Measurements from ENCODE around the gene PACS2.

The PACS2 gene

DNA sequence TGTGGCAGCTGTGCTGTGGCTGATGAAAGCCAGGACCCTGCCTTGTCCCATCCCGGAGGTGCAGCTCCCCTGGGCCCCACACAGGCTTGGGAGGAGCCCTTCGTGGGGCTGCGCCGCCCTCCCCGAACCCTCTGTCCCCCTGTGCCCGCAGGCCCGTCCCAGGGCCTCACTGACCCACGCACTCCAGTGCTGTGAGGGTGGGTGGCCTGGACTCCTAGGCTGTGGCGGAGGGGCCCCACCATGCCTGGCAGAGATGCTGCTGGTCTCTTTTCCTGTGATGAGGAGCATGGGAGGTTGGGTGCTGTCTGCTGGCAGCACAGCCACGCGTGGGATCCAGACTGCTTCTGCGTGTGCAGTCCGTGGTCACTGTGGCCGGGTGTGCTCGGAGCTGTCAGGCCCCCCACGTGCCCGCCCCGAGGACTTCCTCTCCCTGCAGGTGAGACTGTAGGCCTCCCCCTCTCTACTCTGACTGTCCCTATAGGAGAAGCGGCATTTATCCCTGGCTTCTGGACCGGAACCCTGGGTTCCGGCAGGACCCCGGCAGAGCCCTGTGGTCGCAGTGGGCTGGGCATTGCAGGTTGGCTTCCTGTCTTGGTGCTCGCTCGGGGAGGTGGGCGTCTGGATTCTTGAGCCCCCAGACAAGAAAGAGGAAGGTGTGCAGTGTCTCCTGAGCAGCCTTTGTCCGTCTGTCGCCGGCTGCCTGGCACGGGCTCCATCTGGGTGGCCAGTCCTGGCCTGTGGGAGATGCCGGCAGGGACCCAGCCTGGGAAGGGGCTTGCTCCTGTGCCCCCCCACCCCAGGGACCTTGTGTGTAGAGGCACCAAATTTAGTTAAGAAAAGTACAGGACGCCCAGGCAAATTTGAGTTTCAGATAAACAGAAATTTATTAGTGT is 107.4 kb downstream of the PACS2 start:
- no peak for DNase-seq (ENCODE audit: low spot score)

DNA sequence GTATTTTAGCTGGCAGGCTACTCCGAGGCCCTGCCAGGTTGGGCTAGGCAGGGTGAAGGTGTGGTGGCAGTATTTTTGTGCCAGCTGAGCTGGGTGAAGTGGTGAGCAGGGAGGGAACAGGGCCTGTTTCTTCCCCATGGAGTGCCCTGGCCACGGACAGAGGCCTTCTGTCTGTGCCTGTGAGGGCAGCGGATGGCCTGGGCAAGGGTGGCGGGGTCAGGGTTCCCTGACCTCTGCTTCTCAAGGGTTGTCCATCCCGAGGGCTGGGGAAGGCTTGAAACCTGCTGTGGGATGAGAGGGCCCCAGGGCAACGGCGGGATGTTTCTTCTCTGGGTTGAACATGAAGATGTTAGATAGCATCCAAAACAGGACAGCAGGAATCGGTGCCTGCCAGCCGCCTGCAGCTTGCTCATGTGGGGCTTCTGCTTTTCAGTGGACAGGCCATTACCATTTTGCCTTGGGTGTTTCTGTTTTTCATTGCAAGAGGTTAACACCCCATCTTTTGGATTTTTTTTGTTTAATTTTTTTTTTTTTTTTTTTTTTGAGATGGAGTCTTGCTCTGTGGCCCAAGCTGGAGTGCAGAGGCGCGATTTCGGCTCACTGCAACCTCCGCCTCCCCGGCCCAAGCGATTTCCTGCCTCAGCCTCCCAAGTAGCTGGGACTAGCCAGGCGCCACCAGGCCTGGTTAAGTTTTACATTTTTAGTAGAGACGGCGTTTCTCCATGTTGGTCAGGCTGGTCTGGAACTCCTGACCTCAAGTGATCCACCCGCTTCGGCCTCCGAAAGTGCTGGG is 108.3 kb downstream of the PACS2 start:
- no peak for DNase-seq (ENCODE audit: low spot score)

DNA sequence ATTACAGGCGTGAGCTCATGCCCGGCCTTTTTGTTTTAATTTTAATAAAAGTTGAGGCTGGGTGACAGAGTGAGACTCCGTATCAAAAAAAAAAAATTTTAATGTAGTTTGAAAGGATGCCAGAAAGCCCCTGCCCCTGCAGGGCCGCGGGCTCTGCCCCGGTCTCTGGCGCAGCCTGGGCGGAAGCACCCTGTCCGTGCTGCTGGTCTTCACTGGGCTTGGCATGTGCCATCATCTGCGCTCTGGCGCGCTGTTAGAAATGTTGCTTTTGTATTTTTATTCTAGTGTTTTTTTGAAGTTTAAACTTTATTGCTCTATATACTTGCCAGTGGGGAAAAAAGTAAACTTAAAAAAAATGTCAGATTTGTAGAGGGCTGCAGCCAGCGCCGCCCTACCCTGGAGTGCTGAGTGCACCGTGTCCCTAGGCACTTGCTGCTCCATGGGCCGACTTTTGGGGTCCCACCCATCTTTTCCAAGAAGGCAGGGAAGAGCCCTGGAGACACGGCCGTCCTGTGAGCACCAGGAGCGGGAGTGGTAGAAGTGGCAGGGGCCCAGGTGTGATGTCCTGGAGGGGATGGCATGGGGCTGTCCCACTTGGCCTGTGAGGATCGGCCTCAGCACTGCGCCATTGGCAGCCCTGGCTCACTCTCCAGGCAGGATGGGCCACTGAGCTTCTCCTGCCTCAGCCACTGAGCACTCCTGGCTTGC is 109.1 kb downstream of the PACS2 start:
- no peak for DNase-seq (ENCODE audit: low spot score)

DNA sequence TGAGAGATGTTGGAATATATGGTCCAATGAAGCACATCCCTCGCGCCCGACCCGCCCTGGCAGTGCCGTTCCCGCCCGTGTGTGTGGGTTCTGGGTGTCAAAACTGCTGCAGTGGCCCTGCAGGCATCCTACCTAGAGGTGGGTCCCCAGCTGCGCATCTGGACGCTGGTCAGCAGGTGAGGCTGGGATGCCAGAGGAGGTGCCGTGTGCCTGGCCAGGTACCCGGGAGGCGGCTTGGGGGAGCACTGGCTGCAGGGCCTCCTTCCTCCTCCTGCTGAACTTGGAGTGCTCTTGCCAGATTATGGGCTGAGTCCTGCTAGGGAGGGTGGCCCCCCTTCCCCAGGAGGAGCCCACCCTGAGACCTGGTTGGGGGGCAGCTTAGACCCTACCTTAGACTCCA is 110.3 kb downstream of the PACS2 start:
- DNase-seq (ENCODE audit: low spot score): no peak

DNA sequence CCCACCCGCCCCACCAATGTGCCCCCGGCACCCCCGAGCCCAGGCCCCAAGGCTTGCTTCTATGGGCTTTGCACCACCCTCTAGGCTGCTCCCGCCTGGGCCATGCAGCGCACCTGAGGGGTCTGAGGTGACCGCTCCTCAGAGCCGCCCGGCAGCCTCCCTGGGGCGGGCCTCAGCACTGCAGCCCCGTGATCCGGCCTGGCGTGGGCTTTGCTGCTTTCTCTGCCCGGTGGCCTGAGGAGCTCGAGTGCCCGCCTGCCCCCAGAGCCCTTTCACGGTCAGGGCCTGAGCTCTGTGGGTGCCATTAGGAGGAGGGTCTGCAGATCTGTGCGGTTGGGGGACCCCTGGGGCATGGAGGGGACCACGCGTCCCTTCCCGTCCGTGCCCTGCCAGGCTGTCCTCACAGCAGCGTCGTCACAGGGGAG is 111.3 kb downstream of the PACS2 start:
- no peak for DNase-seq (ENCODE audit: low spot score)

DNA sequence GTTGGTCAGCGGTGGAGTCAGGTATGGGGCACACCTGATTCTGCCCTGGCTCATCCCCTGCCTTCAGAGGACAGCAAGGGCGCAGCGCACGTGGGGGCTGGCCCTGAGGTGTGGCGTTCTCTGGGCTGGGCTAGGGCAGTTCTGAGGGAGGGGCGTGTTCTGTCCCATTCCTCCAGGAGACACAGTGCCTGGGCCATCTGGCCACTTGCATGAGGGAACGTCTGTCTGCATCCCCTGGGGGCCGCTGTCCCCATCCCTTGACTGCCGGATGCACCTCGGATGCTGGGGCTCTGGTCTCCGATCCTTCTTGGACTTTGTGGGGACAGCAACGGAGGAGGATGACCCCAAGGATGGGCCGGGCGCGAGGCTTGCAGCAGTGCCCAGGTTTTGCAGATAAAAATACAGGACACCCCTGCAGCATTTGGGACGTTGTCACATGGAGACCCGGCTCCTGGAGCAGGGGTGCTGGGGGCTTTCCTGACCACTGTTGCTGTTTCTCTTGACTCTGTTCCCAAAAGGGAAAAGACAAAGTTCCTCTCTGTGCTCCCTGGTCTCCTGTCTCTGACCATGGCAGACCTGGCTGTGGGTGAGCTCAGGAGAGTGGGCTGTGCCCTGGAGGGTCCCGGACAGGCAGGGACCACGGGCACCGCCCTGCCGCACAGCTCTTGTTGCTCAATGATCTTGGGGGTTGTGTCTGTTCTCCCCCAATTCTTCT is 112.0 kb downstream of the PACS2 start:
- DNase-seq (ENCODE audit: low spot score): no peak

DNA sequence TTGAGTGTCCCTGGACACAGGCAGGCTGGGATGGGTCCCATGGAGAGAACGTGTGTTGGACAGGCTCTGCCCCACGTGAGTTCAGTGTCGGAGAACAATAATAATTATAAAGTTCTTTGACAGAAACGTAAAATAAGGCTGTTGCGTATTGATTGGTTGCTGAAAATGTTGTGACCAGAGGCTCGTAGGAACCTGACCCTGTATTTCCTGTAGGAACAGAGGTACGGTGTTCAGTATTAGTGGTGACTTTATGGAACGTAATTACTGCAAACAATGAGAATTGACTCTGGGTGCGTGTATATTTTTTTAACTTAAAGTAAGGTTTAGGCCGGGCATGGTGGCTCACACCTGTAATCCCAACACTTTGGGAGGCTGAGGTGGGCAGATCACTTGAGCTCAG is 112.9 kb downstream of the PACS2 start:
- no peak for DNase-seq (ENCODE audit: low spot score)

DNA sequence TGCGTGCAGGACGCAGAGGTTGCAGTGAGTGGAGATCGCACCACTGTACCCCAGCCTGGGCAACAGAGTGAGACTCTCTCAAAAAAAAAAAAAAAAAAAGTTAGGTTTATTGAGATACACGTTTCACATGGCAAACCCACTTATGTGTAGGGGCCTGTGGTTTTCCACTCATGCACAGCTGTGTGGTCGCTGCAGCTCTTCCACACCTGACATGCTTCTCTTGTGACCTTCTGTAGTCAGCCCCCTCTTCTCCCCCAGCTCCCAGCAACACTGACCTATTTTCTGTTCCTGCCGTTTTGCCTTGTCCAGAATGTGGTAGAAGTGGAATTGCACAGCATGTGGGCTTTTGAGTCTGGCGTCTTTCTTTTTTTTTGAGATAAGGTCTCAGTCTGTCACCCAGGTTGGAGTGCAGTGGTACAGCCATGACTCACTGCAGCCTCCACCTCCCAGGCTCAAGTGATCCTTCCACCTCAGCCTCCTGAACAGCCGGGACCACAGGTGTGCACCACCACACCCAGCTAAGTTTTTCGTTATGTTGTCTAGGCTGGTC is 113.5 kb downstream of the PACS2 start:
- no peak for DNase-seq (ENCODE audit: low spot score)

DNA sequence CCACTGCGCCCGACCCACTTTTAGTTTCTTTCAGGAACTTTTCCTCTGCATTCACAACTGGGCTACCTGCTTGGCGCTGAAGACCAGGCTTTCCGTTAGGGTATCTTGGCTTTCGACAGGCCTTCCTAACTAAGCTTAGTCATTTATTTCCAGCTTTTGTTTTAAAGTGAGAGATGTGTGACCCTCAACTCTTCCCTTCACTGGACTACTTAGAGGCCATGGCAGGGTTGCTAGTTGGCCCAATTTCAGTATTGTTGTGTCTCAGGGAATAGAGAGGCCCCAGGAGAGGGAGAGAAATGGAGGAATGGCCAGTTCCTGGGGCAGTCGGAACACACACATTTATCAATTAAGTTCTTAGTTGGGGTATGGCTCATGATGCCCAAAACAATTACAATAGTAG is 115.5 kb downstream of the PACS2 start:
- no peak for DNase-seq (ENCODE audit: low spot score)

DNA sequence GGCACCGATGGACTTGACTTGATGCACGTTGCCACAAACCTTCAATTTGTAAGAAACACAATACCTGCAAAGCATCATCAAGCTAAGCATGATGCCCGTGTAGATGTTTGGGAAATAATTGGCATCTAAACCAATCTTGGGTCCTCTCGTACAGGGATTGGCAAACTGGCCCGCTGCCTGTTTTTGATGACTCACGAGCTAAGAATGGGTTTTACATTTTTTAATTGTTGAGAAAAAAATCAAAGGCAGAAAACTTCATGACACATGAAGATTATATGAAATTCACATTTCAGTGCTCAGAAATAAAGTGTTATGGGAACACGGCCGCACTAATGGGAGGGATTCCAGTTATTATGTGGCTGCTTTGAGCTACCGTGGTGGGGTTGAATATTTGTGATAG is 116.0 kb downstream of the PACS2 start:
- DNase-seq (ENCODE audit: low spot score): no peak

DNA sequence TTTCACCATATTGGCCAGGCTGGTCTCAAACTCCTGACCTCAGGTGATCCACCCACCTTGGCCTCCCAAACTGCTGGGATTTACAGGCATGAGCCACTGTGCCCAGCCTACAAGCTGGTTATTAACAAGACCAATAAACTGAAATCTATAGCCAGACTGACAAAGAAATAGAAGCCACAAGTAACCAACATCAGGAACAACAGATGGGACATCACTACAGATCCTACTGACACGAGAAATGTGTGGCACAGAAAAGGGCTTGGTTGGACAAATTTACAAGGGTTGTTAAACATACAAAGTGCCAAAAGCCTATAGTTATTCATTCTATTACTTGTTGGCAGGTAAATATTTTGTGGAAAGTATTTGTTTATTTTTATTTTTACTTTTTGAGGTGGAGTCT is 116.7 kb downstream of the PACS2 start:
- DNase-seq (ENCODE audit: low spot score): no peak

DNA sequence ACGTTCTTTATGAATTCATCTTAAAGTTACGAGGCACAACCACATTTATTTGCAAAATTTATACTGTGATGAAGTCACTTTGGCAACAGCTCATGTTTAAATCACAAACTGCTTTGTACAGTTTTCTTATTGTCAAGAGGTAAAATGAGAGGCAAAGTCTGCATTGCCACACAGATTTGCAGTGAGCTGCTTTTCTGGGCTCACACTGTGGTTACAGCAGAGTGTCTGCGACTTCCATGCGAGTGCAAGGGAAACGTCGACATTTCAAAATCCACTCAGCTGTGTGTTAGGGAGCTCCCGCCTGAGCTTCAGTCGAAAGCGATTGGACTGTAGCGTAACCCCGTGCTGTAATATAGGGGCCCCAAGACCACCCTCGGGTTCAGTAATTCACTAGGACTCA is 118.1 kb downstream of the PACS2 start:
- DNase-seq (ENCODE audit: low spot score): no peak

DNA sequence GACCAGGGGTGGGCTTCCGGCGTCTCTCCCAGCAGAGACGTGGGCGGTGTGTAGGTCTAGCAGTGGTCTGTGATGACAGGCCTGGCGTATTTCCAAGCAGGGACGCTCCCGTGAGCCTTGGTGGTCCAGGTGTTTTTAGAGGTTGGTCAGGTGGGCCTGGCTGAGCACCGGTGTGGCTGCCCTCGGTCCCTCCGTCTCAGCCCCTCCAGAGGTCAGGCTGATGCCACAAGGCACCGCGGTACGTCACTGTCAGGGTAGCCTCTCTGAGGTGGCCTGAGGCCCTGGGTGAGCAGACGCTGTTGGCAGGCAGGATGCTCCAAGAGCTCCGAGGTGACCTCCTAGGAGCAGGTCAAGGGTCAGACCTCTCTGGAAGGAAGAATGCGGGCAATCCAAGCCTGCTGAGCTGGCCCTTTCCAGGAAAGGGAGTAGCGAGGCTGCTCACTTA is 118.6 kb downstream of the PACS2 start:
- no peak for DNase-seq (ENCODE audit: low spot score)

DNA sequence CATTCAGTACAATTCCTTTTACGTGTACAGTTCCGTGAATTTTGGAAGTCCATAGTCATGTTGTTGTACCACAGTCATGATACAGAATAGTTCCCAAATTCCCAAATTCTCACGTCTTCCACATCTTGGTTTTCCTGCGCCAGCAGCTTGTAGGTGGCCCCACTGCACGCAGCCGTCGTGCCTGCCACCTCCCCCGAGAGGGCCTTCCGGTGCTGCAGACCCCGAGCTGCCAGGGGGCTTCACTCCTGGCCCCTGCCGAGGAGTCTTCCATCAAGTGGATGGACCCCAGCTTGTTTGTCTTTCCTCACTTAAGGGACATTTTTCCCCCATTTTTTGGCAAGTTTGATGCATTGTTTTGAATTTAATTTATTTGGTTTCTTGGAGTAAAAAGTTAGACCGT is 121.9 kb downstream of the PACS2 start:
- no peak for DNase-seq (ENCODE audit: low spot score)

DNA sequence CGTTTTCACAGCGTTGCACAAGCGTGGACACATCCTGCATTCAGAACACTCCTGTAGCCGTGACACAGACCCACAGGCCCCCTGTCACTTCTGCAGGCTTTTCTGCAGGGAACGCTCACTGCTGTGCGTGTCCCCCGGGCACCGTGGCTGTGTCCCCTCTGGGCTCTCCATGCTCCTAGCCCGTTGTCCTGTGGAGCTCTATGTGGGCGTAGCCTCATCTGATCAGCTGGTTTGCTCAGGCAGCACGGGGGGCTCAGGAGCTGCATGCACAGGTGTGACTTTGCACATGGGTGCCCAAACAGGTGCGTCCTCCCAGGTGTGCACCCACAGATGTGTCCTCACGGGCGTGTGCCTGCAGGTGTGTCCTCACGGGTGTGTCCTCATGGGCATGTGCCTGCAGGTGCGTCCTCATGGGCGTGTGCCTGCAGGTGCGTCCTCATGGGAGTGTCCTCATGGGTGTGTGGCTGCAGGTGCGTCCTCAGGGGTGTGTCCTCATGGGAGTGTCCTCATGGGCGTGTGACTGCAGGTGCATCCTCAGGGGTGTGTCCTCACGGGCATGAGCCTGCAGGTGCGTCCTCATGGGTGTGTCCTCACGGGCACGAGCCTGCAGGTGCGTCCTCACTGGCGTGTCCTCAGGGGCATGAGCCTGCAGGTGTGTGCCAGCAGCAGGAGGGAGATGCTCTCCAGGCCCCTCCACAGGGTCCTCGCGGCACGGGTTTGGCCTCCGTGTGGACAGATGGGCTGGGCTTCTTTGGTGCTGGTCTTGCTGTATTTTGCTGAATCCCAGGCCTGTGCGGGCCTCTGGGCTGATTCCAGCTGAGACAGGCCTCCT is 122.6 kb downstream of the PACS2 start:
- no peak for DNase-seq (ENCODE audit: low spot score)

DNA sequence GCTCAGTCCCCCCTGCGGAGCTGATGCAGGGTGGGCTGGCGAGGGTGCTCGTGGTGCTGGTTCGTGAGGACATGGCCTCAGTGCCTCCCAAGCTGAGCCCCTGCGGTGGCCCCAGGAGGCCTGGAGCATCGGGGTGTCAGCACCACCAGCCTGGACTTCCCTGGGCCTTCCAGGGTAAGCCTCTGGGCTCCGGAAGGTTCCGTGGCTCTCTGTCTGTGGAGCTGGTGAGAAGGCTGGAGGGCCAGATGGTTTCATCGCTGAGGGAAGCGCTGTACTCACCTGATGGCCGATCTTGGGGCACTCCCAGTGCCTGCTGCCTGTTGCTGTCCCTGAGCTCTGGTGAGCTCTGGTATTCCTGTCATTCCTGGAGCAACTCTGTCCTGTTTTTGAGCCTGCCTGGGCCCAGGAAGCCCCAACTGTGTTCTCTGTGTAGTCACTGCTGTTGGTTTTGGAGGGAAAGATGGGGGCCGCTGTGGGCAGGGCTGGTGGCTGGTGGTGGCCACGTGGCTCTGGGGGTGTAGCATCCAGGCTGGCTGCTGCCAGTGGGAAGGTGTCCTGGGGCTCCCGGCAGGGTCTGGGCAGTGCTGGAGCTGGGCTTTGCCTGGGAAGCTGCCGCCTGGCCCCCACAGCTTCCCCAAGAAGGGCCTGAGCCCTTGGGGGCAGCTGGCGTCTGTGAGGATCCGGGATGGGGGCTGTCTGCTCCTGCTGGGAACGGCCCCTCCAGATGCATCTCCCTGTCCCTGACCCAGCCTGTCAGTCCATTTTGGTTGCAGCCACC is 123.4 kb downstream of the PACS2 start:
- DNase-seq (ENCODE audit: low spot score): no peak

DNA sequence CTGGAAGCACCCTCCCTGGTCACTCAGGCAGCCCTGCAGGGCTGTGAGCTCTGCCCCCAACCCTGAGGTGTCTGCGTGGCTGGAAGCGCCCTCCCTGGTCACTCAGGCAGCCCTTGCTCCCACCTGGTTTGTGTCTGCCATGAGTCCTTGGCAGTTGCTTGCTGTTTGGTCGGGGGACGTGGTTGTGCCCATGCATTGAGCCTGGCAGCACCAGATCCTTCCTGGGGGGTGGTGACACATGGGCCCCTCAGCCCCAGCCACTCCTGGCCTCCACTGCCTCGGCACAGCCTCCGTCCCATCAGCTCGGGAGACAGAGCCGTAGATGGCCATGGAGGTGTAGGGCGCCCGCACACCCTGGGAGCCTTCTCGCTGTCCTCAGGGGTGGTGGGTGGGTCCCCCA is 124.6 kb downstream of the PACS2 start:
- DNase-seq (ENCODE audit: low spot score): no peak

DNA sequence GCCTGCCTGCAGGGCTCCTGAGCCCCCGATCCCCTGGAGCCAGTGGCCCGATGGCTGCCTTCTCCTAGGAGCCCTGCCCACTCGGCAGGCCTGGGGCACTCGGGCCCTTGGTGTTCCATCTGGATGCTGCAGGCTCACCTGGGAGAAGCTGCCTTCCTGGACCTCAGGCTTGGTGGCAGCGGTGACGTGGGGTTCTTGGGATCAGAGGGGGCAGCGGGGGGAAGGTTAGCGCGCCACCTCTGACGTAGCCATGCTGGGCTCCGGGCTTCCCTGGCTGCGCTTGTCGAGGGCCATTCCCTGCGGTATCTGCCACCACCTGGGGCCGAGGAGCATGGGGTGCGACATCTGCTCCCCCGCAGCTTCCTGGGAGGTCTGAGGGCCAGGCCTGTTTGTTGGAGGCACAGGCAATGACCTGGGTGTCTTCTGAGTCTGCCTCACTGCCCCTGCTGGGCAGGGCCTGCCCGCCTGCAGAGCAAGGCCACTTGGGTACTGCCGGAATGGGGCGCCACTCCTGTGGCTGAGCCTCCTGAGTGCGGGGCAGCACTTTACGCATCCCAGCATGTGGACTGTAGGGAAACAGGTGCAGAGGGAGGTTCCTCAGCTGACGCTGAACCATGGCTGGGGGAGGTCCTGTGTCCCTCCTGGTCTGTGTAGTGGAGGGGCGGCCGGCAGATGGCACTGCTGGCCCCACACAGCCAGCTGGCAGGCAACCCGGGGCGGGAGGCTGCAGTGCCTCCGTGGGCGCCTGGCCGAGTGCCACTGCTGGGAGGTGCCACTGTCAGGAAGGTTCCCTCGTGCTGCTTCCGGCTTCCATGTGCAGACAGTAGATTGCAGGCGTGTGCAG is 125.4 kb downstream of the PACS2 start:
- DNase-seq (ENCODE audit: low spot score): peak; percentile 37

DNA sequence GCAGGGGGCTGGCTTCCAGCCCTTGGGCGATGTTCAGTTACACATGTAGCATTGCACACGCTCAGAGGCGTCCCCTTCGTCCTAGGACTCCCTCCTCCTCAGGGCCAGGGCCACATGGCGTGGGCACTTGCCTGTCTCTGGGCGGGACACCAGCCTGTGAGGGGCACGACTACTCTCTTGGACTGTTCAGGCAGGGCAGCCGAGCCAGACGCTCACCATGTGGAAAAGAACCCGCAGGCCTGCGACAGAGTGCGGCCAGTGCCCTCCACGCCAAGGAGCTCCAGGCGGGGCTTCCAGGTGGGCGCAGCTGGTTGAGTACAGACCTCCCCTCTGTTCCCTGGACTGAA is 126.0 kb downstream of the PACS2 start:
- no peak for DNase-seq (ENCODE audit: low spot score)

All from Ammon's horn (tissue), 1 donor.